GM21529 (cell line): Measurements from ENCODE around the gene NDUFV2.
A peak's percentile ranks its signal among the peaks of the same experiment; 100 is the strongest.
"Not testable (repeated sequence)": the region's sequence is repeated elsewhere in the genome, so short reads cannot be mapped to it uniquely, and the experiment has no call there.

ENCODE experiments used
- ATAC-seq: cut with Tn5 transposase; IDR thresholded peaks from one replicate; pipeline ENCODE4 v1.9.1; 2021; ENCODE audit not compliant: unreplicated experiment

NDUFV2 gene

GRCh38 chr18:9088727-9089126 lies 13.8 kb upstream of the NDUFV2 start:
- ATAC-seq, result not testable (repeated sequence)

- ATAC-seq, result no peak
These were observed 11.9 kb upstream of the NDUFV2 start for GRCh38 chr18:9090578-9090977.

- ATAC-seq, result no peak
These were observed 11.4 kb upstream of the NDUFV2 start for GRCh38 chr18:9091066-9091476.

- no peak for ATAC-seq
These were observed 9.8 kb upstream of the NDUFV2 start for GRCh38 chr18:9092665-9093064.

- ATAC-seq, result not testable (repeated sequence)
These were observed 9.4 kb upstream of the NDUFV2 start for GRCh38 chr18:9093109-9093508.

- no peak for ATAC-seq
These were observed 7.9 kb upstream of the NDUFV2 start for GRCh38 chr18:9094307-9095226.

- ATAC-seq, result peak; percentile 86
These were observed 7.0 kb upstream of the NDUFV2 start for GRCh38 chr18:9095297-9096006.

- peak; percentile 11 for ATAC-seq
These were observed 6.5 kb upstream of the NDUFV2 start for GRCh38 chr18:9096007-9096371.

- ATAC-seq, result no peak
These were observed 5.8 kb upstream of the NDUFV2 start for GRCh38 chr18:9096685-9097084.

- ATAC-seq, result no peak
These were observed 5.2 kb upstream of the NDUFV2 start for GRCh38 chr18:9097349-9097748.

- ATAC-seq, result no peak
These were observed 1.7 kb upstream of the NDUFV2 start for GRCh38 chr18:9100796-9101195.

- ATAC-seq, result peak; percentile 24
These were observed 580 bp upstream of the NDUFV2 start for GRCh38 chr18:9101730-9102507.

- ATAC-seq, result no peak
These were observed 926 bp downstream of the NDUFV2 start for GRCh38 chr18:9103376-9103873.

- ATAC-seq, result no peak
These were observed 1.9 kb downstream of the NDUFV2 start for GRCh38 chr18:9104244-9104901.

GRCh38 chr18:9105420-9105819 lies 2.9 kb downstream of the NDUFV2 start:
- ATAC-seq, result no peak

GRCh38 chr18:9106094-9106493 lies 3.6 kb downstream of the NDUFV2 start:
- ATAC-seq, result no peak

- ATAC-seq, result no peak
These were observed 4.5 kb downstream of the NDUFV2 start for GRCh38 chr18:9106800-9107584.

GRCh38 chr18:9108911-9109310 lies 6.4 kb downstream of the NDUFV2 start:
- no peak for ATAC-seq

GRCh38 chr18:9109523-9109922 lies 7.0 kb downstream of the NDUFV2 start:
- ATAC-seq, result no peak
